ENCODE measurements around the gene FRY.
"Not testable (repeated sequence)": the region's sequence is repeated elsewhere in the genome, so short reads cannot be mapped to it uniquely, and the experiment has no call there.

The FRY gene

DNA sequence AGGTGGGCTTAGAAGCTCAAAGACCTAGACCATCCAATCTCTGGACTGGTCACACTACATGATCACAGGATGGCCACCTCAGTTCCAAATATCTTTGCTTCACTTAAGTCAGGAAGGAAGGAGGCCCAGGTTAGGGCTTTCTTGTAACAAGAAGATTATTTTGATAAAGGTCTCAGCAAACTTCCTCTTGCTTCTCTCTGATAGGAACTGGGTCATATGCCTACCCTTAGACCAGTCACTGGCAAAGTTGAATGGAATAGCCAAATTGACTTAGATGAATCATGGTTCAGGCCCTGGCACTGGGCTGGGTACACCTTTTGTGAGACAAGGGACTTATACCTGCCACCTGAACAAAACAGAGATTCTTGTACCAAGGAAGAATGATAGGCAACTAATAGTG is 11.0 kb downstream of the FRY start:
- H3K4me1 Mint-ChIP-seq (ENCODE audit: low read depth), result peaks cover 8% of the 10 kb centered on the region
- no peak overlapping the region for H3K4me3 Mint-ChIP-seq
- H3K9me3 Mint-ChIP-seq (ENCODE audit: low read depth), result no peaks in the 10 kb centered on the region
- H3K27ac Mint-ChIP-seq, result no peak overlapping the region
- H3K27me3 Mint-ChIP-seq, result no peaks in the 10 kb centered on the region
- no peaks in the 10 kb centered on the region for H3K36me3 Mint-ChIP-seq

DNA sequence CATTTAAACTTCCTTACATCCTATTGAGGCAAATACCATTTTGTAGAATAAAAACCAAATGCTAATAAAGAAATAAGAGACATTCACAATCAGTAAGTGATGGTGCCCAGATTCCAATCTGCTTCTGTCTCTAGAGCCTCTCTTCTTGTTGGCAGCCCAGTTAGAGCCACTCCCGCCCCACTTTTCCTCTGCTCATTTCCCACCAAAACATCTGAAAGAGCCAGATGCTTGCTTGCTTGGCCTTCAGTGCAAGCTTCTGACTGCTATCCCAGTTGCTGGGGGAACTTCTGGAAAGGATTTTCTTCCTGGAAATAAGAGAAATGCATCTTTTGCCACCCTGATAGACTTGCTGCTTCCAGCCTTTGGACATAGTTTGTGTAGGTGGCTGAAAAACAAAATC is 12.9 kb downstream of the FRY start:
- H3K4me3 Mint-ChIP-seq, result no peak overlapping the region
- no peaks in the 10 kb centered on the region for H3K9me3 Mint-ChIP-seq (ENCODE audit: low read depth)
- peaks cover 11% of the 10 kb centered on the region for H3K4me1 Mint-ChIP-seq (ENCODE audit: low read depth)
- H3K27ac Mint-ChIP-seq, result no peak overlapping the region
- H3K36me3 Mint-ChIP-seq, result peaks cover 4% of the 10 kb centered on the region
- H3K27me3 Mint-ChIP-seq, result peaks cover 3% of the 10 kb centered on the region

DNA sequence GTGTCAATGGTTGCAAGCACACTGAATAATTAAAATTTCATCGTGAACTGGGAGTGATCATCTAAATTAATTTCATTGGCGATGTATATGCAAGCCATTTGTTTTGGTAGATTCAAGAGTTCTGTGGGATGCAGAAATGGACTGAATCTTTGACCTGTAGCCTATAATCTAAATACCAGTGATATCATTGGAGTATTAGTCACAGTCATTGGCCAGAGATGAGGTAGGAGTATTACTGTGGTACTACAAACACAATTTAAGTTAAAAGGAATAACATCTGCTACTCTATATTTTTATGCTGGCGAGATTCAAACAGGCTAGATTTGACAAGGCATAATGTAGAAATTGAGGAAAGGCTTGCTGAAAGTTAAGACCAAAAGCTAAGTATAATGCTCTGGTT is 14.0 kb downstream of the FRY start:
- Mint-ChIP-seq H3K9me3 (ENCODE audit: low read depth) (no peaks in the 10 kb centered on the region), H3K4me1 (ENCODE audit: low read depth) (peaks cover 11% of the 10 kb centered on the region), H3K27me3 (peaks cover 3% of the 10 kb centered on the region), H3K27ac (no peak overlapping the region), H3K36me3 (peaks cover 4% of the 10 kb centered on the region), H3K4me3 (no peak overlapping the region)

- Mint-ChIP-seq H3K27ac (peak overlapping the region; percentile 35), H3K27me3 (peaks cover 3% of the 10 kb centered on the region), H3K4me1 (ENCODE audit: low read depth) (peaks cover 11% of the 10 kb centered on the region), H3K4me3 (no peak overlapping the region), H3K9me3 (ENCODE audit: low read depth) (no peaks in the 10 kb centered on the region), H3K36me3 (peaks cover 4% of the 10 kb centered on the region)
These were observed 14.6 kb downstream of the FRY start for GRCh38 chr13:32045982-32046785.

GRCh38 chr13:32047088-32047487 is 15.5 kb downstream of the FRY start:
- H3K27ac Mint-ChIP-seq, result no peak overlapping the region
- H3K36me3 Mint-ChIP-seq, result peaks cover 4% of the 10 kb centered on the region
- peaks cover 3% of the 10 kb centered on the region for H3K27me3 Mint-ChIP-seq
- H3K4me3 Mint-ChIP-seq, result no peak overlapping the region
- no peaks in the 10 kb centered on the region for H3K9me3 Mint-ChIP-seq (ENCODE audit: low read depth)
- H3K4me1 Mint-ChIP-seq (ENCODE audit: low read depth), result peaks cover 11% of the 10 kb centered on the region

- Mint-ChIP-seq H3K36me3 (peaks cover 4% of the 10 kb centered on the region), H3K9me3 (ENCODE audit: low read depth) (no peaks in the 10 kb centered on the region), H3K27me3 (peaks cover 3% of the 10 kb centered on the region), H3K4me3 (no peak overlapping the region), H3K27ac (no peak overlapping the region), H3K4me1 (ENCODE audit: low read depth) (peaks cover 11% of the 10 kb centered on the region)
These were observed 16.2 kb downstream of the FRY start for GRCh38 chr13:32047793-32048192.

DNA sequence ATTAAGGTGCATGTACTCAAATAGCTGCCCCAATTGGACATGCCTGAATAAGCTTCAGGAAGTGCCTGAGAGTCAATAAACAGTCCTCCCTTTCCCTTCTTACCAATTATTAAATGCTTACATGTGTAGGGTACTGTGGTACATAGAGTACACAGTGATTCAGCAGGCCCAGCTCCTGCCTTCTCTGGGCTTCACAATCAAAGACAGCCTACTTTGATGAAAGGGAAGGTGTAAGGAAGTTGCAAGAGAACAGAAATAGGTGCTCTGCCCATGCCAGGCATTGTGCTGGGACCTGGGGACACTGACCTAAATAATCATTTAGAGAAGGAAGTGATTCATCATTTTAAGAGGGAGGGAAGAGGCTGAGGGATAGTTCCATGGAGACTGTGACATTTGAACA is 17.2 kb downstream of the FRY start:
- no peak overlapping the region for H3K4me3 Mint-ChIP-seq
- H3K4me1 Mint-ChIP-seq (ENCODE audit: low read depth), result peaks cover 11% of the 10 kb centered on the region
- H3K27me3 Mint-ChIP-seq, result peaks cover 3% of the 10 kb centered on the region
- no peaks in the 10 kb centered on the region for H3K9me3 Mint-ChIP-seq (ENCODE audit: low read depth)
- H3K36me3 Mint-ChIP-seq, result peaks cover 4% of the 10 kb centered on the region
- H3K27ac Mint-ChIP-seq, result no peak overlapping the region

DNA sequence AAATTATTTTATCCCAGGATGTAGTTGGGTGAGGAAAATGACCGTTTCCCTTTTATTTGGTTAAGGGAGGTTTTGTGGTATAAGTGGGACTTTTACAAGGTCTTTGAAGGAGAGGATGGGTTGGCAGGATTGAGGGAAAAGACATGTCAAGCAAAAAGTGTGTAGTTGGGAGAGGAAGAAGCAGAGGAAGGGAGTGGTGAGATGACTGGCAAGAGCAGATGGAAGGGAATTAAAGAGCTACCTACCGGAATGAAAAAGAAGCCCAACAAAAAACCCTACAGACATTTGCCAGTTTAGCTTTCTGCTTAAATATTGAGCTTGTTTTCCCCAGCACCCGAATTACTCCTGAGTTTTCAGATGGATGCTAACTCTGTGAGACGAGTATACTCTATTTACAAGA is 19.6 kb downstream of the FRY start:
- Mint-ChIP-seq H3K27me3 (peaks cover 3% of the 10 kb centered on the region), H3K36me3 (peaks cover 4% of the 10 kb centered on the region), H3K27ac (no peak overlapping the region), H3K4me1 (ENCODE audit: low read depth) (peaks cover 9% of the 10 kb centered on the region), H3K4me3 (no peak overlapping the region), H3K9me3 (ENCODE audit: low read depth) (no peaks in the 10 kb centered on the region)

DNA sequence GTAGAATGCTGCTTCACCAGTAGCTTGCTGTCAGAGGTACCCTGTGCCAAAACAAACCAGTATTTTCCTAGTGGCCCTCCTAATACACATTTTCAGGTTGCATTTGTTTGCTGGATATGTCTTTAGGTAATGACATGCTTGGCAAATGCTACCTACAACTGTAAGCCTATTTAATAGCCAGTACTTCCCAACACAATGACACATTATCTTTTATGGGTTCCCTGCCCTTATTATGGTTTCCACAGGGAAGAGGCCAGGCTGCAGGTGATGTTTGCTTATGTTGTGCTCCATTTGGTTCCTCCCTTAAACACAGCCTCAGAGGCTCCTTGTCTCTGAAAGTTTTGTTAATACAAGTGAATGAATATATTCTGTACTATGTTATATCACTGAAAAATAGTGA is 24.7 kb downstream of the FRY start:
- no peak overlapping the region for H3K27ac Mint-ChIP-seq
- no peak overlapping the region for H3K4me3 Mint-ChIP-seq
- H3K9me3 Mint-ChIP-seq (ENCODE audit: low read depth), result no peaks in the 10 kb centered on the region

GRCh38 chr13:32057325-32057724 is 25.8 kb downstream of the FRY start:
- H3K27me3 Mint-ChIP-seq; H3K4me3 Mint-ChIP-seq; H3K9me3 Mint-ChIP-seq (ENCODE audit: low read depth); H3K36me3 Mint-ChIP-seq; H3K4me1 Mint-ChIP-seq (ENCODE audit: low read depth); H3K27ac Mint-ChIP-seq: not testable (repeated sequence)

More for the DNA sequence above, 24.7 kb downstream of the FRY start:
- no peaks in the 10 kb centered on the region for H3K4me1 Mint-ChIP-seq (ENCODE audit: low read depth)
- no peaks in the 10 kb centered on the region for H3K27me3 Mint-ChIP-seq
- H3K36me3 Mint-ChIP-seq, result no peaks in the 10 kb centered on the region

- Mint-ChIP-seq H3K9me3 (ENCODE audit: low read depth) (no peaks in the 10 kb centered on the region), H3K27ac (no peak overlapping the region), H3K4me3 (no peak overlapping the region), H3K27me3 (no peaks in the 10 kb centered on the region), H3K36me3 (no peaks in the 10 kb centered on the region), H3K4me1 (ENCODE audit: low read depth) (no peaks in the 10 kb centered on the region)
These were observed 28.0 kb downstream of the FRY start for GRCh38 chr13:32059511-32059984.

GRCh38 chr13:32060401-32060878 is 28.9 kb downstream of the FRY start:
- Mint-ChIP-seq H3K4me3 (no peak overlapping the region), H3K27ac (no peak overlapping the region)

GRCh38 chr13:32063619-32064233 is 32.2 kb downstream of the FRY start:
- no peak overlapping the region for H3K27ac Mint-ChIP-seq
- no peaks in the 10 kb centered on the region for H3K27me3 Mint-ChIP-seq
- H3K4me3 Mint-ChIP-seq, result no peak overlapping the region
- no peaks in the 10 kb centered on the region for H3K36me3 Mint-ChIP-seq
- no peaks in the 10 kb centered on the region for H3K9me3 Mint-ChIP-seq (ENCODE audit: low read depth)
- H3K4me1 Mint-ChIP-seq (ENCODE audit: low read depth), result no peaks in the 10 kb centered on the region

More at GRCh38 chr13:32060401-32060878, 28.9 kb downstream of the FRY start:
- Mint-ChIP-seq H3K4me1 (ENCODE audit: low read depth) (no peaks in the 10 kb centered on the region), H3K9me3 (ENCODE audit: low read depth) (no peaks in the 10 kb centered on the region), H3K27me3 (no peaks in the 10 kb centered on the region), H3K36me3 (no peaks in the 10 kb centered on the region)

GRCh38 chr13:32067149-32067961 is 35.8 kb downstream of the FRY start:
- H3K9me3 Mint-ChIP-seq (ENCODE audit: low read depth), result peaks cover 3% of the 10 kb centered on the region
- no peaks in the 10 kb centered on the region for H3K4me1 Mint-ChIP-seq (ENCODE audit: low read depth)
- no peaks in the 10 kb centered on the region for H3K36me3 Mint-ChIP-seq
- no peaks in the 10 kb centered on the region for H3K27me3 Mint-ChIP-seq
- no peak overlapping the region for H3K27ac Mint-ChIP-seq
- H3K4me3 Mint-ChIP-seq, result no peak overlapping the region

GRCh38 chr13:32068255-32068654 is 36.7 kb downstream of the FRY start:
- H3K4me1 Mint-ChIP-seq (ENCODE audit: low read depth), result no peaks in the 10 kb centered on the region
- H3K27me3 Mint-ChIP-seq, result no peaks in the 10 kb centered on the region
- H3K9me3 Mint-ChIP-seq (ENCODE audit: low read depth), result peaks cover 3% of the 10 kb centered on the region
- no peak overlapping the region for H3K27ac Mint-ChIP-seq
- H3K4me3 Mint-ChIP-seq, result no peak overlapping the region
- no peaks in the 10 kb centered on the region for H3K36me3 Mint-ChIP-seq

All from activated naive CD8-positive, alpha-beta T cell (primary cell).